Measurements from ENCODE around the gene WDTC1. TPM values are rescaled to one million over a fixed set of nuclear protein-coding genes. Genes with fewer than 3 reads are reported as not detected.

The WDTC1 gene
- total RNA-seq, 1 experiment from 2014 or later = 20.1 TPM

DNA sequence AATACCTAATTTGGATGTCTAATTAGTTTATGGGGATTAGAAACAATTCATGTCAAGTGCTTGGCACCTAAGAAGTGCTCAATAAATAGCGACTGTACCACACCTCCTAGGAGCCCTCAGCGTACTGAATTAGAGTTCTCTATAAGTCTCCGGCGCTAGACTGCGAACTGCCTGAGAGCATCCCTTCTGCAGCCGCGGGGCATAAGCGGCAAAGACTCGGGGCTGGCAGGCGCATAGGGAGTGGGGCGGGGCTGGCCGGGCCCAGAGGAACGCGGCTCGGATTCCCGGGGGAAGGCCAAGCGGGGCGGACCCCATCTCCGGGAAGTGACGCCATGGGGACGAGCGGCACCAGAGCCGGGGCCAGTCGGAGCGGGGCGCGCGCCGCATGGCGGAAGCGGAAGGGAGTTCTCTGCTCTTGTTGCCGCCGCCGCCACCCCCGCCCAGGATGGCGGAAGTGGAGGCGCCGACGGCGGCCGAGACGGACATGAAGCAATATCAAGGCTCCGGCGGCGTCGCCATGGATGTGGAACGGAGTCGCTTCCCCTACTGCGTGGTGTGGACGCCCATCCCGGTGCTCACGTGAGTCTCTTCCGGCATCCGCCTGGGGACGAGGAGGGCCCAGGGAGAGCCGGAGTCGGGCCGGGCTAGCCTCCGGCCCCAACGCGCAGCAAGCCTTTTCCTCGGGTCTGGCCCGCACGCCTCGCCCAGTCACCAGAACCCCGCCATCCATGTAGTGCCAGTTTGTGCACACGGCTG is 87.6 kb downstream of the WDTC1 start, which contains the start of gene TMEM222 (continued):
- TF ChIP-seq, protein P1, sequence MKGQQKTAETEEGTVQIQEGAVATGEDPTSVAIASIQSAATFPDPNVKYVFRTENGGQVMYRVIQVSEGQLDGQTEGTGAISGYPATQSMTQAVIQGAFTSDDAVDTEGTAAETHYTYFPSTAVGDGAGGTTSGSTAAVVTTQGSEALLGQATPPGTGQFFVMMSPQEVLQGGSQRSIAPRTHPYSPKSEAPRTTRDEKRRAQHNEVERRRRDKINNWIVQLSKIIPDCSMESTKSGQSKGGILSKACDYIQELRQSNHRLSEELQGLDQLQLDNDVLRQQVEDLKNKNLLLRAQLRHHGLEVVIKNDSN (CRISPR knock-in tag; IDR thresholded peaks at IDR 0.05) = peak; percentile 59; the same call in 1 of the 2 replicates
- TF ChIP-seq CREB1 (CRISPR knock-in tag; IDR thresholded peaks at IDR 0.05) = 0 out of 2 replicates have a peak, but pooled peaks have one; percentile 48
- TF ChIP-seq, protein P2, sequence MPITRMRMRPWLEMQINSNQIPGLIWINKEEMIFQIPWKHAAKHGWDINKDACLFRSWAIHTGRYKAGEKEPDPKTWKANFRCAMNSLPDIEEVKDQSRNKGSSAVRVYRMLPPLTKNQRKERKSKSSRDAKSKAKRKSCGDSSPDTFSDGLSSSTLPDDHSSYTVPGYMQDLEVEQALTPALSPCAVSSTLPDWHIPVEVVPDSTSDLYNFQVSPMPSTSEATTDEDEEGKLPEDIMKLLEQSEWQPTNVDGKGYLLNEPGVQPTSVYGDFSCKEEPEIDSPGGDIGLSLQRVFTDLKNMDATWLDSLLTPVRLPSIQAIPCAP (CRISPR knock-in tag; IDR thresholded peaks at IDR 0.05) = no peak
- TF ChIP-seq JAZF1 (CRISPR knock-in tag; IDR thresholded peaks at IDR 0.05) = no peak
- TF ChIP-seq, protein P3, sequence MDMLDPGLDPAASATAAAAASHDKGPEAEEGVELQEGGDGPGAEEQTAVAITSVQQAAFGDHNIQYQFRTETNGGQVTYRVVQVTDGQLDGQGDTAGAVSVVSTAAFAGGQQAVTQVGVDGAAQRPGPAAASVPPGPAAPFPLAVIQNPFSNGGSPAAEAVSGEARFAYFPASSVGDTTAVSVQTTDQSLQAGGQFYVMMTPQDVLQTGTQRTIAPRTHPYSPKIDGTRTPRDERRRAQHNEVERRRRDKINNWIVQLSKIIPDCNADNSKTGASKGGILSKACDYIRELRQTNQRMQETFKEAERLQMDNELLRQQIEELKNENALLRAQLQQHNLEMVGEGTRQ (CRISPR knock-in tag; IDR thresholded peaks at IDR 0.05) = peak; percentile 73
- no peak for TF ChIP-seq SOX15 (CRISPR knock-in tag; IDR thresholded peaks at IDR 0.05)
- TF ChIP-seq ZNF232 (CRISPR knock-in tag; IDR thresholded peaks at IDR 0.05) = peak; percentile 92; the same call in 1 of the 2 replicates
- TF ChIP-seq ZNF317 (CRISPR knock-in tag; IDR thresholded peaks at IDR 0.05; ENCODE audit: borderline replicate concordance, low read depth) = no peak; the same call in 1 of the 2 replicates
- TF ChIP-seq, protein P4, sequence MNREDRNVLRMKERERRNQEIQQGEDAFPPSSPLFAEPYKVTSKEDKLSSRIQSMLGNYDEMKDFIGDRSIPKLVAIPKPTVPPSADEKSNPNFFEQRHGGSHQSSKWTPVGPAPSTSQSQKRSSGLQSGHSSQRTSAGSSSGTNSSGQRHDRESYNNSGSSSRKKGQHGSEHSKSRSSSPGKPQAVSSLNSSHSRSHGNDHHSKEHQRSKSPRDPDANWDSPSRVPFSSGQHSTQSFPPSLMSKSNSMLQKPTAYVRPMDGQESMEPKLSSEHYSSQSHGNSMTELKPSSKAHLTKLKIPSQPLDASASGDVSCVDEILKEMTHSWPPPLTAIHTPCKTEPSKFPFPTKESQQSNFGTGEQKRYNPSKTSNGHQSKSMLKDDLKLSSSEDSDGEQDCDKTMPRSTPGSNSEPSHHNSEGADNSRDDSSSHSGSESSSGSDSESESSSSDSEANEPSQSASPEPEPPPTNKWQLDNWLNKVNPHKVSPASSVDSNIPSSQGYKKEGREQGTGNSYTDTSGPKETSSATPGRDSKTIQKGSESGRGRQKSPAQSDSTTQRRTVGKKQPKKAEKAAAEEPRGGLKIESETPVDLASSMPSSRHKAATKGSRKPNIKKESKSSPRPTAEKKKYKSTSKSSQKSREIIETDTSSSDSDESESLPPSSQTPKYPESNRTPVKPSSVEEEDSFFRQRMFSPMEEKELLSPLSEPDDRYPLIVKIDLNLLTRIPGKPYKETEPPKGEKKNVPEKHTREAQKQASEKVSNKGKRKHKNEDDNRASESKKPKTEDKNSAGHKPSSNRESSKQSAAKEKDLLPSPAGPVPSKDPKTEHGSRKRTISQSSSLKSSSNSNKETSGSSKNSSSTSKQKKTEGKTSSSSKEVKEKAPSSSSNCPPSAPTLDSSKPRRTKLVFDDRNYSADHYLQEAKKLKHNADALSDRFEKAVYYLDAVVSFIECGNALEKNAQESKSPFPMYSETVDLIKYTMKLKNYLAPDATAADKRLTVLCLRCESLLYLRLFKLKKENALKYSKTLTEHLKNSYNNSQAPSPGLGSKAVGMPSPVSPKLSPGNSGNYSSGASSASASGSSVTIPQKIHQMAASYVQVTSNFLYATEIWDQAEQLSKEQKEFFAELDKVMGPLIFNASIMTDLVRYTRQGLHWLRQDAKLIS (CRISPR knock-in tag; IDR thresholded peaks at IDR 0.05; ENCODE audit: borderline replicate concordance) = no peak
- 0 out of 2 replicates have a peak, but pooled peaks have one; percentile 4 for TF ChIP-seq CBFB (CRISPR knock-in tag; IDR thresholded peaks at IDR 0.05; ENCODE audit: low read depth)
- TF ChIP-seq, protein P5, sequence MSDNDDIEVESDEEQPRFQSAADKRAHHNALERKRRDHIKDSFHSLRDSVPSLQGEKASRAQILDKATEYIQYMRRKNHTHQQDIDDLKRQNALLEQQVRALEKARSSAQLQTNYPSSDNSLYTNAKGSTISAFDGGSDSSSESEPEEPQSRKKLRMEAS (CRISPR knock-in tag; IDR thresholded peaks at IDR 0.05) = peak; percentile 91
- TF ChIP-seq, protein P6, sequence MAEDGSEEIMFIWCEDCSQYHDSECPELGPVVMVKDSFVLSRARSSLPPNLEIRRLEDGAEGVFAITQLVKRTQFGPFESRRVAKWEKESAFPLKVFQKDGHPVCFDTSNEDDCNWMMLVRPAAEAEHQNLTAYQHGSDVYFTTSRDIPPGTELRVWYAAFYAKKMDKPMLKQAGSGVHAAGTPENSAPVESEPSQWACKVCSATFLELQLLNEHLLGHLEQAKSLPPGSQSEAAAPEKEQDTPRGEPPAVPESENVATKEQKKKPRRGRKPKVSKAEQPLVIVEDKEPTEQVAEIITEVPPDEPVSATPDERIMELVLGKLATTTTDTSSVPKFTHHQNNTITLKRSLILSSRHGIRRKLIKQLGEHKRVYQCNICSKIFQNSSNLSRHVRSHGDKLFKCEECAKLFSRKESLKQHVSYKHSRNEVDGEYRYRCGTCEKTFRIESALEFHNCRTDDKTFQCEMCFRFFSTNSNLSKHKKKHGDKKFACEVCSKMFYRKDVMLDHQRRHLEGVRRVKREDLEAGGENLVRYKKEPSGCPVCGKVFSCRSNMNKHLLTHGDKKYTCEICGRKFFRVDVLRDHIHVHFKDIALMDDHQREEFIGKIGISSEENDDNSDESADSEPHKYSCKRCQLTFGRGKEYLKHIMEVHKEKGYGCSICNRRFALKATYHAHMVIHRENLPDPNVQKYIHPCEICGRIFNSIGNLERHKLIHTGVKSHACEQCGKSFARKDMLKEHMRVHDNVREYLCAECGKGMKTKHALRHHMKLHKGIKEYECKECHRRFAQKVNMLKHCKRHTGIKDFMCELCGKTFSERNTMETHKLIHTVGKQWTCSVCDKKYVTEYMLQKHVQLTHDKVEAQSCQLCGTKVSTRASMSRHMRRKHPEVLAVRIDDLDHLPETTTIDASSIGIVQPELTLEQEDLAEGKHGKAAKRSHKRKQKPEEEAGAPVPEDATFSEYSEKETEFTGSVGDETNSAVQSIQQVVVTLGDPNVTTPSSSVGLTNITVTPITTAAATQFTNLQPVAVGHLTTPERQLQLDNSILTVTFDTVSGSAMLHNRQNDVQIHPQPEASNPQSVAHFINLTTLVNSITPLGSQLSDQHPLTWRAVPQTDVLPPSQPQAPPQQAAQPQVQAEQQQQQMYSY (CRISPR knock-in tag; IDR thresholded peaks at IDR 0.05) = peak; percentile 71; the same call in 1 of the 2 replicates
- TF ChIP-seq, protein P7, sequence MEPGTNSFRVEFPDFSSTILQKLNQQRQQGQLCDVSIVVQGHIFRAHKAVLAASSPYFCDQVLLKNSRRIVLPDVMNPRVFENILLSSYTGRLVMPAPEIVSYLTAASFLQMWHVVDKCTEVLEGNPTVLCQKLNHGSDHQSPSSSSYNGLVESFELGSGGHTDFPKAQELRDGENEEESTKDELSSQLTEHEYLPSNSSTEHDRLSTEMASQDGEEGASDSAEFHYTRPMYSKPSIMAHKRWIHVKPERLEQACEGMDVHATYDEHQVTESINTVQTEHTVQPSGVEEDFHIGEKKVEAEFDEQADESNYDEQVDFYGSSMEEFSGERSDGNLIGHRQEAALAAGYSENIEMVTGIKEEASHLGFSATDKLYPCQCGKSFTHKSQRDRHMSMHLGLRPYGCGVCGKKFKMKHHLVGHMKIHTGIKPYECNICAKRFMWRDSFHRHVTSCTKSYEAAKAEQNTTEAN (CRISPR knock-in tag; IDR thresholded peaks at IDR 0.05) = peak; percentile 63
- peak; percentile 73 for TF ChIP-seq SMAD3 (CRISPR knock-in tag; IDR thresholded peaks at IDR 0.05; ENCODE audit: borderline replicate concordance)
- TF ChIP-seq JUN (CRISPR knock-in tag; IDR thresholded peaks at IDR 0.05) = no peak
- no peak for TF ChIP-seq E2F4 (CRISPR knock-in tag; IDR thresholded peaks at IDR 0.05; ENCODE audit: borderline replicate concordance, low read depth)
- TF ChIP-seq NFYB (CRISPR knock-in tag; conservative IDR thresholded peaks at IDR 0.05; ENCODE audit: low read depth) = peak; percentile 63
- no peak for TF ChIP-seq CTCF (IDR thresholded peaks at IDR 0.05)
- TF ChIP-seq ZNF121 (CRISPR knock-in tag; IDR thresholded peaks at IDR 0.05) = no peak
- no peak for TF ChIP-seq SMAD4 (CRISPR knock-in tag; IDR thresholded peaks at IDR 0.05)
- TF ChIP-seq ZNF423 (CRISPR knock-in tag; IDR thresholded peaks at IDR 0.05) = no peak
- TF ChIP-seq RELA (CRISPR knock-in tag; IDR thresholded peaks at IDR 0.05; ENCODE audit: borderline replicate concordance) = peak; percentile 17; the same call in 1 of the 2 replicates
